ENCODE measurements around the gene SLC22A23.
"Not testable (repeated sequence)": the region's sequence is repeated elsewhere in the genome, so short reads cannot be mapped to it uniquely, and the experiment has no call there.

Gene SLC22A23

DNA sequence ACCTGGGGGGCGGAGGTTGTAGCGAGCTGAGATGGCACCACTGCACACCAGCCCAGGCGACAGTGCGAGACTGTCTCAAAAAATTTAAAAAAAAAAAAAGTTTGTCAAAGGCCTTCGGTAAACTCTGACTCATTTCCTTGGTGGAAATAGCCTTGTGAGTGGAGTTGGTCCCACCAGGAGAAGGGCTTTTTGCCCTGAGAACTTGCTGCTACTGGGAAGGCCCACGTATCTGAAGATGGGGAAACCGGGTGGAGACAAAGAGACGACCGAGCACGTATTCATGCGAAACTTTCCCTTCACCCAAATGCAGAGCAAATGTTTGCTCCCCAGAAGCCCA is 51.7 kb downstream of the SLC22A23 start:
- no peak for DNase-seq (ENCODE audit: low read depth)

DNA sequence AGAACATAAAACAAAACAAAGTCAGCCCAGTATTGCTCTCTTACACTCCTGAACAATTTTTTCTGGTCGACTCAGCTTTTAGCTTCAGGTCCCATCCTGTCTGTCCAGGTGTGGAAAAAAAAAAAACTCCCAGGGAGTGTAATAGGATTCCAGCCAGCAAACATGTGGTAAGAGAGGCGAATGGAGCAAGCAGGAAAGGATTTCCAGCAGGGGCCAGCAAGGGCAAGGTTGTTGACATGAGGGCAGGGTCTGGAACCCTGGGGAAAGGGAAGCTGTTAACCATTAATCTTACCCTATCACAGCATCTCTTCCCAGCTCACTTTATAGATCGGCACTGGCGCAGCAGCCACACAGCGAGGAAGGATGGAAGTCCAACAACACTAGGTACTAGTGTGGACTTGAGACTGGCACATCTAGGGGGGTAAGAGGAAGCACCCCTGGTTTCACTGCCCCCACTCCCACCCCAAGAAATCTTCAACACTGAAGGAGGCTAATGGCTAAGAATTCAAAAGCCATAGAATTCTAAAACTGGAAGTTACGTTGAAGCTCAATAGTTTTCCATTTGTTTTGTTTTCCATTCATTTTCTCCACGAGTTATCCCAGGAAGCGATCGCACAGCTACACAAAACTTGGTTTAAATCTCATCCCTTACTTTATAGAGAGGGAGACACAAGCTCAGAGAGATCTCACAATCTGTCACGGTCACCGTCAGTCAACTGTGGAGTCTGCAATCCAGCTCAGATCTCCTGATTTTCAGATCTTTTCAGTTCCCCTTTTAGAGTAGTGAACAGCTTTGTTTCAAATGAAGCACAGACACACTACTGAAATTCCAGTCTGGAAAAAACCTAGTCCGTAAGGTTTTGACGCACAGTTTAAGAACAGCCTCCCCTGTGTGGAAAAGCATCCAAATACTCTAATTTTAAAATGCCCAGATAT is 53.3 kb downstream of the SLC22A23 start:
- no peak for DNase-seq (ENCODE audit: low read depth)

DNA sequence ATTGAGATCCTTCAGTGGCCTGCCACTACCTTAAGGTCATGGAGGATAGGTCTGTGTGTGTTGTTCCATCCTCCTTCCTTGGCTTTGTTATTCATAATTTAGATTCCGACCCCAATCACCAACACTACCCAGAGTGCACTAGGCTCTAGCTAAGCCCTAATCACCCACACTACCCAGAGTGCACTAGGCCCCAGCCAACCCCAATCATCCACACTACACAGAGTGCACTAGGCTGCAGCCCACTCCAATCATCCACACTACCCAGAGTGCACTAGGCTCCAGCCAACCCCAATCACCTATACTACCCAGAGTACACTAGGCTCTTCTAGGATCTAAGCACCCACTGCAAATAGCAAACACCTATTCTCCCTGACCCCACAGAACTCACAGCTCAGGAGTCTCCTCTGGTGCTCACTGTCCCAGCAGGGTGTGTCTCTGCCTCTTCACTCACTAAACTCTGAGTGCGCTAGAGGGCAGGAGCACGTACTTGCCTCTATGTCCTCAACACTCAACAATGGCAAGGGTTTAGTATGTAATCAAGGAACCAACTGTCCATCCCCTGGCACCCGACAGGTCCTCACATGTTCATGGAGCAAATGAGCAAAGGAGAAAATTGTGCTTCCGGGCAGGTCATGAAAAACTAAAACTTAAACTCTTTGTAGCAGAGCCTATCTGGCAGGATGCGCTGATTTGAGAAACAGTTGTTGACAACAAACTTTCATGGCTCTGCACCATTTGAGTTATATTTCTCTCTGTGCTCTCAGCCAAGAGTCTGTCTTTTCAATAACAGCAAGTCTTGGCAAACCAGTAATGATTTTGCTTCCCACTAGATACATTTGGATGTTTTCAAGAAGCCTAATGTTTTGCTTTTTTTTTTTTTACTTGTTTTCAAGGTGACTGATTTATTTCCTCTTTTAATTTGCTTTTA is 54.3 kb downstream of the SLC22A23 start:
- no peak for DNase-seq (ENCODE audit: low read depth)

DNA sequence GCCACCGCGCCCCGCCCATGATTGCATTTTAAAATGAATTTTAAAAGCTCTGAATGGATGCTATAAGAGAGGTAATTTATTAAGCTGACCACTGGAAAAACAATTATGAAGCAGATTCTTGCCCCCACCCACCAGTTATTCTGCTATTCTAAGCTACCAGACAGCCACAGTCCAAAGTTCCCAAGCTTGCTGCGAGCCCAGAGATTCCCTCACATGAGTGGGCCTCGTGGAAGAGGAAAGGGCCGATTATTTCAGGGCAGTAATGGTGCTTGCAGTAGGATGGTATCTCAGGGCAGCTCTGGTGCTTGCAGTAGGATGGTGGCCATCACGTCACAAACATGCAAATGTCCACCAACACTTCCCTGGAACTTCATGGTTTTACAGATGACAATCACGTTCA is 56.7 kb downstream of the SLC22A23 start:
- no peak for DNase-seq (ENCODE audit: low read depth)

DNA sequence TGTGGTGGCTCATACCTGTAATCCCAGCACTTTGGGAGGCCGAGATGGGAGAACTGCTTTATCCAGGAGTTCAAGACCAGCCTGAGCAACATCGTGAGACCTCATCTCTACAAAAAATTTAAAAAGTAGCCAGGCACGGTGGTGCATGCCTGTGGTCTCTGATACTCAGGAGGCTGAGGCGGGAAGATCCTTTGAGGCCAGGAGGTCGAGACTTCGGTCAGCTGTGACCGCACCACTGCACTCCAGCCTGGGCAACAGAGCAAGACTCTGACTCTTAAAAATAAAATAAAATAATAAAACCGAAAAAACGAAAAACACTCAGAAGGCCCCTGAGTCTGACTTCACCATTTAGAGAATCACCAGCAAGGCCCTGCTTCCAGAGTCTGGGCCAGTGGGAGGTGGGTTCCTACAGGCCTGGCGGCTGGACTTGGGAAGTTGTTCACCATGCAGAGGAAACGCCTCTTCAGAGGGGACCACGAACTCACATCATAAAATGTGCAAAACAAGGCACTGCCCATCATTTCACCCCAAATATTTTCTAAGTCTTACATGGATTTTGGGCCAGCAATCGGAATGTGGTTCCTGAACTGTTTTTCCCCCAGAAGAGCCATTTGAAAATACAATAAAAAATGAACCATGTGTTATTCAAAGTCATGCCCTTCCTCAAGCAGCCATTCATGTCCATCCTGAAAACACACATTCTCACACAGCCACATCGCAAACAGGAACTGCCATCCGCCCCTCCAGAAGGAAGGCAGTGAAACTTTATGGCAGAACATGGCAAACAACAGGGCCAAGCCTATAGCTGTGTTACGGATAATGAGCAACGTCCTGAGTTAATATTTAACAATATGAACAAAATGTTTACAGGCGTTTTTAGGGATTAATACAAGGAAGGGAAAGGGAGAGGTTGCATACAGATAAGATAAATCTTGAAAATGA is 57.8 kb downstream of the SLC22A23 start:
- no peak for DNase-seq (ENCODE audit: low read depth)

DNA sequence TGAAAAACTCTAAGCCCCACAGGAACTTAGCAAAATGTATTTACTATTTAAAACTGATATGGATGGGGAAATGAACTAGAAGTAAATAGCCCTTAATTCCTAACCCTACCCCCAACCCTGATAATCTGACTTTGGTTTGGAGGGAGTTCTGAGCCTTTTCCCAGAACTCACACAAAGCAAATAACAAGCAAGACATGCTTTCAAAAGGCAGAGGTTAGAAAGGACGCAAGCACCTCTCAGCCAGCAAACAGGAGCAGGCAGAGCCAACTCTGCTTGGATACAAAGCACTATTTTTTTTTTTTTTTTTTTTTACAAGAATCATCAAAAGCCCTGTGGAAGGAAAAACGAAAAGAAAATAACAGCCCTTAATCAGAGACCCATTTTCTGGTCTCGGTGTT is 58.7 kb downstream of the SLC22A23 start:
- no peak for DNase-seq (ENCODE audit: low read depth)

DNA sequence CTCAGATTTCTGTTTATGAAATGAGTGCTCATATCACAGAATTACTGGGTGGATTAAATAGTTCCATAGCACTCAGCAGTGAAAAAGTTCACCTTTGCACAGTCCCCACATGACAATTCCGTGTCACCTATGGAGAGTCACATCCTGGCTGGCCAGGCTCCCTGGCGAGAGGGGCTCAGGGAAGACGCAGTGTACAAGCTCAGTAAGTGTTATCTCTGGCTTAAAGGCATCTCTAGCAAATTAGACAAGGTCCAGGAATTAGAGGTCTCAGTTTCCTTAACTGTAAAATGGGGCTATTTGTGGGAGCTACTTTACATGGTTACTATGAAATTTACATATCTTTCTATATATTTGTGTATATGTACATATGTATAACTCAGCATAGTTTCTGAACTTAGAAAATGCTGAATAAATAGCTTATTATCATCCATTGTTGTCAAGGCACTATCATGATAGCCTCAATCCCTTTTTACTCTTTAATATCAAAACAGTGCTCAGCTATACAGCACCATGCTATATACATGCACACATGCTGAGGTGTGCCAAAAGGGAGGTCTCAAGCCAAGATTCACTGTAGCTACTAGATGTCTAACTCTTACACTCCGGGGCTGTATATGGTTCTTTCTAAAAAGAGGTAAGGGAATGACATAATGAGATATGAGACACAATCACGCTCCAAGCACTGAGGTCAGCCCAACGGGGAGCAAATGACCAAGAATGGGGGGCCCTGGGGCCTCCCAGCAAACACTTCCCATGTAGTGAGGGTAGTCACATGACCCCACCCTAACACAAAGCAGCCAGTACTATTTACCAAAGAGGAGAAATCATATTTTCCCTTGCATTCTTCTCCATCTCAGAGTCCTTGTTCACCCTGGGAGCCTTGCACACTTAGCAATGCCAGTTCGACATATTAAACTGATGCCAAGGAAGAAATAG is 59.4 kb downstream of the SLC22A23 start:
- no peak for DNase-seq (ENCODE audit: low read depth)

DNA sequence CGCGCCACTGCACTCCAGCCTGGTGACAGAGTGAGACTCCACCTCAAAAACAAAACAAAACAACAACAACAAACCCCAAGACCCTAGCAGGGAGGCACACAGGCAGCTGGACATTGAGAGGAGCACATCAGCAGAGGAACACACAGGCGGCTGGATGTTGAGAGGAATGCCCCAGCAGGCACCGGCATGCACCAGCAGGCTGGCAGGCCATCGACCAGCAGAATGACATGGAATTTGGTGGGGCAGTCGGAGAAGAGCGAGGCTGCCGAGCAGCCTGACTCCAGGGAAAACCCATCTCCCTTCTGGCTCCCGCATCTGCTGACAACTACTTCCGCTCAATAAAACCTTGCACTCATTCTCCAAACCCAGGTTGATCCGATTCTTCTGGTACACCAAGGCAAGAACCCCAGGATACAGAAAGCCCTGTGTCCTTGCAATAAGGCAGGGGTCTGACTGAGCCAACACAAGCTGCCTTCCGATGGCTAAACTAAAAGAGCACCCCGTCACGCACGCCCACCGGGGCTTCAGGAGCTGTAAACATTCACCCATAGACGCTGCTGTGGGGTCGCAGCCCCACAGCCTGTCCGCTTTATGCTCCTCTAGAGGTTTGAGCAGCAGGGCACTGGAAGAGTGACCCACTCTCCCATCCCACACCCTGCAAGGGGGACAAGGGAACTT is 60.2 kb downstream of the SLC22A23 start:
- no peak for DNase-seq (ENCODE audit: low read depth)

DNA sequence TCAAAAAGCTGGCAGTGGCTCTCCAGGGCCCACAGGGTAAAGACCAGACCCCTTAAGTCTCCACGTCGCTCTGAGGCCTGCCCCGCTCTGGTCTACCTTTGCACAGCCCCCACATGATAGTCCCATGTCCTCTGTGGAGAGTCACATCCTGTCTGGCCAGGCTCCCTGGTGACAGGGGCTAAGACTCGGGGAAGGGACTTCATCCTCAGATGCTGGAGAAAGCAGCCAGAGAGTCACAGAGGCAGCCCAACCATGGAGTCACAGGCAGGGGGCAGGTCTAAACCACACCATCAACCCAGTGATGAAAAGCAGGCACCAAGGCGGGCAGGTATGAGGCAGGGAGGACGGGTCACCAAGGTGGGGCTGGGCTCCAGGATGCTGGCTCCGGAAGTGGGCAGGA is 62.2 kb downstream of the SLC22A23 start:
- no peak for DNase-seq (ENCODE audit: low read depth)

DNA sequence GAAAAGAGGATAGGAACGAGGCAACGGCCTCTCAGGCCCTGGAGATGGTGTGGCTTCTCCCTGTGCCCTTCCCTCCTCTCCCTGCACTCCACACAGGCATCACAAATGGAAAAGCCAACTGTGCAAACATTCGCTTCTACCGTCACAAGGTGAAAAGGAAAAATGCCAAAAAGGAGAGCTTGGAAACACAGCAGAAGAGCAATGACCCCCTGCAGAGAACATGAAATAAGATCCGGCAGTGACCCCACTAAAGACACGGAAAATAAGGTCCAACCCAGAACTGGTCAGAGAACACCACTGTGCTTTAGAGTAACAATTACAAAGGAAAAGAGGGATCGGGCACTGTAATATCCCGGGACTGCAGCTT is 63.0 kb downstream of the SLC22A23 start:
- DNase-seq (ENCODE audit: low read depth), result no peak

DNA sequence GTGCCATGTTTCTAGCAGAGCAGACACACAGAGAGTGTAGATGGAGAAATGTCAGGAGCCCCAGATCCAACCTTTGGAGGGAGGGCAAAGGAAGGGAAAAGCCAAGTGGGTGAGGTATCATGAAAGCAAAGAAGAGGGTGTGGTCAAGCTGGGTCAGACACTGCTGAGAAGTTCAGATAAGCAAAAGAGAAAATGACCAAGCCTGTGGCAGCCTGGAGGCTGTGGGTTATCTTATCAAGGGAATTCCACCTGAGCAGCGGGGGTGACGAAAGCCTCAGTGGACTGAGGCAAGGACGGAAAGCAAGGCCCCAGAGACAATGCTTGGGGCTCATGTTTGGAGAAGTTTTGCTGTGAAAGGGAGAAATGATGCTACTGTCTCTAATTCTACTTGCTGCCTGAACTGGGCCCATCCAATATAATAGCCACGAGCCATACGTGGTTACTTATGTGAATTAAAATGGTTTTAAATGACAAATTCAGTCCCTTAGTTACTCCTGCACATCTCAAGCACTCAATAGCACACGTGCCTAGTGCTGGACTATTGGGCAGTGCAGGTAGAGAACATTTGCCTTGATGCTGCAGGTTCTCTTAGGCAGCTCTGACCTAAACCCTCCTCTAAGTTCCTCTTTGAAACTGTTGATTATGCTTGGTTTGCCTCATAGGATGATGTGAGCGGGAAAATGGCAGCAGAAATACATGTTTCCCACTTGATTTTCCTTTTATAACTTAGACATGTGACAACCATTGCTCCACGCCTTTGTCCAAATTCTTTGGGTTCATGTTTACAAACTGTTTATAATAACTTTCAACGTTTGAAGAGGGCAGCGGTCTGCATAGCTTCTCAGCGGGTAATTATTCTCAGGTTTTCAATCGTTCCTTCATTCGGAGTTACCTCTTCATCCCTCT is 63.7 kb downstream of the SLC22A23 start:
- DNase-seq (ENCODE audit: low read depth), result no peak

DNA sequence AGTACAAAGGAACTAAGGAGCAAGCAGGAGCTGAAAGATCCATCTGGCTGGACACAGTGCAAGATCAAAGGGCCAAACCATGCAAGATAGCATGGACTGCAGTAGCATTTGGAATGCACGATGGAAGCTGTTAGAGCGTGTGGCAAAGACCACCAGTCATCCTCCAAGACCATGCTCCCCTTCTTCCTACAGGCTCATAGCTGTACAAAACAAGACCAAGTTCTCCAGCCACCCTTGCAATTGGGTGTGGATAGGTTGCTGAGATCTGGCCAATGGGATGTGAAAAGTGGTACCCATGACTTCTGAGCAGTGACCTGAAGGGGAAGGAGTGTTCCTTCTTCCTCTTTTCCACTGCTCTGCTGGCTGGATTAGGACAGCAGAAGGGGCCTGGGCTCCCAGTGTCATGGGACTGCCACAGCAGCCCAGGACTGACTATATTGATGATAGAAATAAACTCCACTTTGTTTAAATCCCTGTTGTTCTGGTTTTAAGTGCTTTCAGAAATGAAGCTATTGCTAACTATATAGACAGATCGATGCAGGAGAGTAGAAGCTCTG is 64.9 kb downstream of the SLC22A23 start:
- DNase-seq (ENCODE audit: low read depth), result no peak

DNA sequence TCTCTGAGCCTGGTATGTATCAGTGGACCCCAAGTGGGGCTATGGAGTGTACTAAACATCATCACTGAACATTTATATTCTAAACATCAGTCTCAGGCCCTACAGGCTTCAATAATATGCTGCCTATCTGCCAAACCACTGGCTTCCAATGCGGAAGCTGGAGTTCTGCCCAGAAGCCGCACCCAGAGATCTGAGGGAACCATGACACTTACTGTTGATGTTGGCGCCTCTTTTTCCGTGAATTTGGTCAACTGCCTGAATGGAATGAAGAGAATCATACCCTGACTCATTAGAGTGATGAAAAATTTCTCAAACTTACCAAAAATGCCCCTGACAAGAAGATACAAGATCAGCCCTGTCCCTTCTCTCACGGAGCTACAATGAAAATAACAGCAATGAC is 66.2 kb downstream of the SLC22A23 start:
- no peak for DNase-seq (ENCODE audit: low read depth)

DNA sequence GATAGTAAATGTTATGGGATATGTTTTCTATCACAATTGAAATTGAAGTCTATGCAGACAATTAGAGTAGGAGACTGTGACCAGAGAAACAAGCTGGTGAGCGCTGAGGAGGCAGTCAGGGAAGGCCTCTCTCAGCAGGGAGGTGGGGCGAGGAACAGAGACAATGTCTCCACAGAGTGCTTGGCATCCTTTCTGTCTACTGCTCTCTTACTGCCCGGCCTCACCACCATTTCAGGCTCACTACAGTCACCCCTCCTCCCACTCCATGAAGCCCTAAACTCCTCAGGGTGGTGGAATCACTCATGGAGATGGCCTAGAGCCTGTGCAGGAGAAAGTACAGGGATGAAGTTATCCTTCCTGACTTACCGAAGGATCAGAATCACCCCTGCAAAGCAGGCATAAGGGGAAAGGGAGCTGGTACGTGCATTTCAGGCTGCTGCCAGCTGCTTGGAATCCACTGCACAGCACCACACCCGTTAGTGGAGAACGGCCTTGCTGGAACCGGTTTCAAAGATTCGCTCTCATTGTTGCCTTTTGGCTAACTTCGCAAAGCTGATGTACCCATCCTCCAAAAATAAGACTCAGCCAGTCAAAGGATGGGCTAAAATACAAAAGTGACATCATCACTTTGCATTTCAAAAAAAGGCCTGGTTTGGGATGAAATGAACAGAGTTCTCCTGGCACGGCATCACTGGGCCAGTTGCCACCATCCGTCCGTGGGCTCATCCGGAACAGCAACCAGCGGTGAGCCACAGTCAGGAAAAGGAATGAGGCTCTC is 67.3 kb downstream of the SLC22A23 start:
- DNase-seq (ENCODE audit: low read depth), result no peak

DNA sequence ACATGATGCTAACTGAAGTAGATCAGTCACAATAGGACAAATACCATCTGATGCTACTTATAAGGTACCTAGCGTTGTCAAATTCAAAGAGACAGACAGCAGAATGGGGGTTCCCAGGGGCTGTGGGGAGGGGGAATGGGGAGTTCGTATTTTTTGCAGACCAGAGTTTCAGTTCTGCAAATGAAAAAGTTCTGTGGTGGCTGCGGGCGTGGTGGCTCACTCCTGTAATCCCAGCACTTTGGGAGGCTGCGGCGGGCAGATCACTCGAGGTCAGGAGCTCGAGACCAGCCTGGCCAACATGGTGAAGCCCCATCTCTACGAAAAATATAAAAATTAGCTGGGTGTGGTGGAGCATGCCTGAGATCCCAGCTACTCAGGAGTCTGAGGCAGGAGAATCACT is 68.1 kb downstream of the SLC22A23 start:
- DNase-seq (ENCODE audit: low read depth), result no peak

DNA sequence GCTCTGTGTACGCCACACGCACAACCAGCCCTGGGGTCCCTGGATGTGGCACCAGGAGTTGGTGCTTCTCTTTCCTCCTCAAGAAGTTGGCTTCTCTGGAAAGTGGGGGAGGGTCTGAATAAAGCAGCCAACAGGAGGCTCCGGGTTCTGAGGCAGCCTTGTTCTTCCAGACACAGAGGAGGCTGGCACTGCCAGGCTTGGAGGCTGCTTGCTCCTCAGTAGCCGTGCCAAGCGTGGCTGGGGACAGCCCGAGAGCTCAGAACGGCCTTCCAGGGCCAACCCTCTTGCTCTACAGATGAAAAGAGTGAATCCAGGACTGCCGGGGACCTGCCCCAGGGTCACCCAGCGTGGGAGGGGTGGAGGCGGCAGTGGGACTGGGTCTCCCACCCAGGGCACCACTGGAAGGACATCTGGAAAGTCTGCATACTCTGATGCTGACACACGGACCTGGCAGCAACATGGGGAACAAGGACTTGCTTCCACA is 70.4 kb downstream of the SLC22A23 start:
- DNase-seq (ENCODE audit: low read depth), result no peak

DNA sequence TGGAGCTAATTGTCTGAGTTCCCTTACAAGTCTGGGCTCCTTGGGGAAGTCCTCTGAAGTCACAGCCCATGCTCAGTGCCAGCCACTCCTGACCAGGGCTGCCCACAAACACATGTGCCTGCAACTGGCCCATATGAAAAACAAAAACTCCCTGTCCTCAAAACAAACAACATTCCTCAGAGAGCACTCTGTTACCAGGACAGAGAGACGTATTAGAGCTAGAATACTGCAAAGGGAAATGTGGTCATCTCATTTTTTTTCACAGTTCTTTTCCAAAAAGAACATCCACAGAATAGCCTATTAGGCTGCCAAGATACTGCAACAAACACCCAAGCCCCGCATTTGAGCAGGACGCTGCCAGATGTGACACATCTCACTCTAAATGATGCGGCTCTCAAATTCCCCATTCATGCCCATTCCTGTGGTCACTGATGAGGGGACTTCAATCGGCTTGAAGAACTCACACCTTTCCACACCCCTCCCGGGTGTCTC is 71.1 kb downstream of the SLC22A23 start:
- no peak for DNase-seq (ENCODE audit: low read depth)

DNA sequence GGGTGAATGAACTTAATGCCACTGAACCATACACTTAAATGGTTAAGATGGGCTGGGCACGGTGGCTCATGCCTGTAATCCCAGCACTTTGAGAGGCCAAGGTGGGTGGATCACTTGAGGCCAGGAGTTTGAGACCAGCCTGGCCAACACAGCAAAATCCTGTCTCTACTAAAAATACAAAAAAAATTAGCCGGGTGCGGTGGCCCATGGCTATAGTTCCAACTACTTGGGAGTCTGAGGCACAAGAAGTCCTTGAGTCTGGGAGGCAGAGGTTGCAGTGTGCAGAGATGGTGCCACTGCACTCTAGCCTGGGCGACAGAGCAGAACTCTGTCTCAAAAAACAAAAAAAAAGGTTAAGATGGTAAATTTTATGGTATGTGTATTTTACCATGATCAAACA is 71.7 kb downstream of the SLC22A23 start:
- DNase-seq (ENCODE audit: low read depth), result not testable (repeated sequence)

Data from stimulated activated CD8-positive, alpha-beta memory T cell treated with anti-CD3 and anti-CD28 coated beads, Interleukin-15, amount 100 ng/mL, for 24 hours (primary cell).